H1 (cell line): ENCODE results near the gene PPP1CC. TPM values are rescaled to one million over a fixed set of nuclear protein-coding genes. Genes with fewer than 3 reads are reported as not detected.

ENCODE experiments used
- CTCF ChIA-PET: fragments of 300-600 bp; sonication (Branson Sonifier 250); formaldehyde crosslinking; loops from one replicate; lab custom pipeline; 2021; ENCODE audit not compliant: partially characterized antibody; lab: Charles Lee
- POLR2A ChIA-PET: fragments of 300-600 bp; sonication (Branson Sonifier 250); formaldehyde crosslinking; loops from one replicate; lab custom pipeline; 2021; ENCODE audit warnings: inconsistent platforms; ENCODE audit not compliant: partially characterized antibody; lab: Charles Lee
- DNase-seq, 2 experiments: peaks; one replicate each; pipeline versions ENCODE4 v3.0.0 to v3.0.0-alpha.2; 2010 to 2022; ENCODE audit warnings: low spot score in 2 of 2, low read depth in 1 of 2, mixed read lengths in 1 of 2
- FAIRE-seq: peaks from 2 replicates; lab custom pipeline; 2011; peaks lifted over from hg19 to GRCh38; lab: Jason Lieb, UNC
- H2AFZ ChIP-seq: 2 replicates; pipeline ENCODE4 v1.8.1; 2012; ENCODE audit warnings: low read length, inconsistent platforms
- H2AK5ac ChIP-seq: 2 replicates; pipeline ENCODE4 v1.6.1; 2013; ENCODE audit warnings: low read depth, low read length
- H2BK120ac ChIP-seq: replicated peaks from 2 replicates; pipeline ENCODE3; 2013; ENCODE audit warnings: low read depth, low read length, inconsistent platforms
- H2BK12ac ChIP-seq: 2 replicates; pipeline ENCODE4 v1.6.1; 2013; ENCODE audit warnings: low read depth, low read length
- H2BK15ac ChIP-seq: 2 replicates; pipeline ENCODE4 v1.6.1; 2013; ENCODE audit warnings: low read length
- H2BK20ac ChIP-seq: 2 replicates; pipeline ENCODE4 v1.6.1; 2013; ENCODE audit warnings: low read length
- H2BK5ac ChIP-seq: 2 replicates; pipeline ENCODE4 v1.6.1; 2013; ENCODE audit warnings: low read depth, low read length
- H3K14ac ChIP-seq: 2 replicates; pipeline ENCODE4 v1.6.1; 2013; ENCODE audit warnings: inconsistent platforms; ENCODE audit not compliant: insufficient read length
- H3K18ac ChIP-seq: 2 replicates; pipeline ENCODE4 v1.6.1; 2013; ENCODE audit warnings: low read length; ENCODE audit errors: extremely low read depth
- H3K23ac ChIP-seq: 2 replicates; pipeline ENCODE4 v1.6.1; 2013; ENCODE audit warnings: inconsistent platforms; ENCODE audit not compliant: insufficient read length
- H3K23me2 ChIP-seq: 2 replicates; pipeline ENCODE4 v1.6.1; 2013; ENCODE audit warnings: low read depth, low read length
- H3K27ac ChIP-seq: 2 replicates; pipeline ENCODE4 v1.6.1; 2011; ENCODE audit warnings: low read depth, low read length, inconsistent platforms
- H3K27me3 ChIP-seq, 4 experiments: replicated peaks in 1 of 4; 1 replicate in 1 of 4; 2 replicates in 3 of 4; pipeline versions ENCODE4 v1.6.1 to v1.8.1; 2011 to 2013; ENCODE audit warnings: low read length in 3 of 4, mild to moderate bottlenecking in 3 of 4, inconsistent platforms in 2 of 4, mixed read lengths in 2 of 4, moderate library complexity in 1 of 4; ENCODE audit not compliant: control insufficient read depth in 3 of 4, insufficient read depth in 3 of 4; ENCODE audit errors: extremely low read depth in 1 of 4
- H3K36me3 ChIP-seq, 4 experiments: 2 replicates each; pipeline versions ENCODE4 v1.6.1 to v1.8.1; 2011 to 2013; ENCODE audit warnings: mild to moderate bottlenecking in 4 of 4, low read length in 3 of 4, moderate library complexity in 2 of 4, control low read depth in 1 of 4, inconsistent platforms in 1 of 4; ENCODE audit not compliant: insufficient read depth in 4 of 4, control insufficient read depth in 2 of 4
- H3K4ac ChIP-seq: replicated peaks from 2 replicates; pipeline ENCODE3; 2013; ENCODE audit warnings: low read length, low read depth, mixed read lengths, inconsistent platforms; ENCODE audit not compliant: insufficient read length
- H3K4me1 ChIP-seq, 4 experiments: replicated peaks in 1 of 4; 1 replicate in 1 of 4; 2 replicates in 3 of 4; pipeline versions ENCODE4 v1.6.1 to v1.8.1; 2011 to 2013; ENCODE audit warnings: low read length in 3 of 4, inconsistent platforms in 2 of 4, mixed read lengths in 1 of 4; ENCODE audit not compliant: insufficient read depth in 4 of 4, control insufficient read depth in 3 of 4
- H3K4me2 ChIP-seq, 2 experiments: 2 replicates each; pipeline versions ENCODE4 v1.6.1 to v1.8.1; 2011 to 2013; ENCODE audit warnings: low read depth in 2 of 2, low read length in 2 of 2, control low read depth in 1 of 2, inconsistent platforms in 1 of 2, mild to moderate bottlenecking in 1 of 2; ENCODE audit not compliant: insufficient read depth in 1 of 2
- H3K4me3 ChIP-seq, 4 experiments: fragments of 200-600, 300-600 bp in 1 of 4; sonication (generic), shearing (Covaris generic), sonication (Bioruptor Twin) in 1 of 4; 2 replicates each; pipeline versions ENCODE4 v1.5.1 to v1.8.1; 2011 to 2016; ENCODE audit warnings: low read length in 4 of 4, low read depth in 3 of 4, control low read depth in 2 of 4, inconsistent platforms in 2 of 4, mild to moderate bottlenecking in 2 of 4, mixed read lengths in 1 of 4, moderate library complexity in 1 of 4; ENCODE audit not compliant: insufficient read depth in 2 of 4; ENCODE audit errors: extremely low read depth in 1 of 4
- H3K56ac ChIP-seq: replicated peaks from 2 replicates; pipeline ENCODE3; 2013; ENCODE audit warnings: low read depth, mild to moderate bottlenecking, mixed read lengths, low read length, inconsistent platforms; ENCODE audit not compliant: insufficient read length
- H3K79me1 ChIP-seq: 2 replicates; pipeline ENCODE4 v1.6.1; 2013; ENCODE audit warnings: low read depth, low read length, control low read depth
- H3K79me2 ChIP-seq, 2 experiments: 2 replicates each; pipeline versions ENCODE4 v1.6.1 to v1.8.1; 2012 to 2013; ENCODE audit warnings: low read length in 2 of 2, mild to moderate bottlenecking in 2 of 2, inconsistent platforms in 1 of 2; ENCODE audit not compliant: insufficient read depth in 2 of 2, control insufficient read depth in 1 of 2
- H3K9ac ChIP-seq, 4 experiments: replicated peaks in 1 of 4; 1 replicate in 1 of 4; 2 replicates in 3 of 4; pipeline versions ENCODE4 v1.6.1 to v1.8.1; 2011 to 2013; ENCODE audit warnings: low read depth in 3 of 4, low read length in 3 of 4, control low read depth in 2 of 4, mild to moderate bottlenecking in 2 of 4, moderate library complexity in 2 of 4, inconsistent platforms in 1 of 4; ENCODE audit errors: extremely low read depth in 1 of 4
- H3K9me3 ChIP-seq, 2 experiments: 2 replicates each; pipeline versions ENCODE4 v1.6.1 to v1.8.1; 2012 to 2013; ENCODE audit warnings: mild to moderate bottlenecking in 2 of 2, moderate library complexity in 2 of 2, control low read depth in 1 of 2, inconsistent platforms in 1 of 2, low read depth in 1 of 2, low read length in 1 of 2, mixed read lengths in 1 of 2; ENCODE audit not compliant: insufficient read depth in 2 of 2
- H4K20me1 ChIP-seq, 2 experiments: replicated peaks in 1 of 2; 2 replicates each; pipeline versions ENCODE3 to v1.8.1; 2011 to 2013; ENCODE audit warnings: inconsistent platforms in 2 of 2, low read length in 2 of 2, mild to moderate bottlenecking in 1 of 2; ENCODE audit not compliant: insufficient read depth in 2 of 2, control insufficient read depth in 1 of 2
- H4K5ac ChIP-seq: 2 replicates; pipeline ENCODE4 v1.6.1; 2013; ENCODE audit warnings: low read length, low read depth, mixed read lengths, inconsistent platforms; ENCODE audit not compliant: insufficient read length
- H4K8ac ChIP-seq: 2 replicates; pipeline ENCODE4 v1.8.0; 2013; ENCODE audit warnings: mild to moderate bottlenecking, moderate library complexity, low read length, inconsistent platforms; ENCODE audit not compliant: insufficient read depth; ENCODE audit errors: extremely low read depth
- H4K91ac ChIP-seq: replicated peaks from 2 replicates; pipeline ENCODE3; 2013; ENCODE audit warnings: low read length, mixed read lengths, inconsistent platforms; ENCODE audit not compliant: insufficient read length
- BCL11A ChIP-seq, 2 experiments: IDR thresholded peaks; one replicate each; pipeline ENCODE4 v1.6.1; 2011; ENCODE audit warnings: low read depth in 2 of 2, low read length in 2 of 2, mild to moderate bottlenecking in 2 of 2
- CTBP2 ChIP-seq: IDR thresholded peaks from 2 replicates; pipeline ENCODE4 v1.7.0; 2011; ENCODE audit warnings: borderline replicate concordance, mild to moderate bottlenecking, moderate library complexity, mixed read lengths, low read length; ENCODE audit not compliant: insufficient read depth, insufficient read length
- FOSL1 ChIP-seq: IDR thresholded peaks from 2 replicates; pipeline ENCODE4 v1.6.1; 2011; ENCODE audit warnings: mild to moderate bottlenecking, low read depth, low read length, moderate library complexity; ENCODE audit not compliant: insufficient read depth
- GABPA ChIP-seq: IDR thresholded peaks from 2 replicates; pipeline ENCODE4 v1.6.1; 2011; ENCODE audit warnings: mild to moderate bottlenecking, low read length, moderate library complexity, borderline replicate concordance; ENCODE audit not compliant: insufficient read depth
- KDM4A ChIP-seq: IDR thresholded peaks from one replicate; pipeline ENCODE4 v1.7.1; 2012; ENCODE audit warnings: low read depth, mild to moderate bottlenecking, moderate library complexity, low read length, inconsistent platforms; ENCODE audit not compliant: severe bottlenecking
- PHF8 ChIP-seq: fragments of 200-600 bp; sonication (generic); conservative IDR thresholded peaks from 2 replicates; pipeline ENCODE4 v1.7.1; 2012; ENCODE audit warnings: low read depth, mild to moderate bottlenecking, inconsistent platforms, low read length, moderate library complexity
- POLR2AphosphoS5 ChIP-seq: IDR thresholded peaks from 2 replicates; pipeline ENCODE4 v1.6.1; 2011; ENCODE audit warnings: low read depth, low read length
- RXRA ChIP-seq: IDR thresholded peaks from 2 replicates; pipeline ENCODE4 v1.6.1; 2011; ENCODE audit warnings: low read depth, mild to moderate bottlenecking, low read length, moderate library complexity; ENCODE audit not compliant: insufficient read depth
- SIRT6 ChIP-seq: IDR thresholded peaks from one replicate; pipeline ENCODE4 v1.7.1; 2012; ENCODE audit warnings: low read length, inconsistent platforms
- SP1 ChIP-seq: IDR thresholded peaks from 2 replicates; pipeline ENCODE4 v1.6.1; 2011; ENCODE audit warnings: low read depth, low read length
- TEAD4 ChIP-seq: IDR thresholded peaks from 2 replicates; pipeline ENCODE4 v1.6.1; 2012; ENCODE audit warnings: low read depth, low read length, inconsistent platforms, mixed read lengths
- WGBS, 2 experiments: shearing (Covaris generic) in 1 of 2; methylation state at CpG; one replicate each; pipeline versions ENCODE4 v1.1.6 to v1.1.7; 2013 to 2015; ENCODE audit warnings: low lambda C conversion rate in 2 of 2, mixed read lengths in 2 of 2, inconsistent platforms in 1 of 2, low coverage in 1 of 2, missing lambda C conversion rate in 1 of 2; ENCODE audit not compliant: insufficient replicate concordance in 2 of 2, insufficient coverage in 1 of 2, insufficient read length in 1 of 2; ENCODE audit errors: extremely low coverage in 1 of 2, missing lambda C conversion rate in 1 of 2; 5-methylcytosine and 5-hydroxymethylcytosine counted together
- polyA plus RNA-seq, 7 experiments: library from polyadenylated mRNA; depleted of rRNA in 3 of 7; stranded (reverse) in 5 of 7; unstranded in 2 of 7; fragments of >200 nt in 5 of 7; fragments of 200-250 nt in 2 of 7; gene quantifications; 1 replicate in 5 of 7; 2 replicates in 1 of 7; 4 replicates in 1 of 7; pipeline versions ENCODE4 v1.2.1 to v1.2.3, GENCODE V29; 2011 to 2013; ENCODE audit warnings: missing spikeins in 2 of 7, mixed read lengths in 2 of 7
- total RNA-seq: library from RNA; stranded (reverse); fragmentation: NEBNext Ultra II Directional; extraction: Animal tissue kit (Norgen Biotek cat#: 25700); gene quantifications from 2 replicates; pipeline ENCODE4 v1.2.1, GENCODE V29; 2021

The PPP1CC gene
- total and polyA plus RNA-seq, 2 of the 8 experiments (the other 6 are each of a cell fraction or from before 2014, with no cell fraction given), result 193 to 350 TPM

GRCh38 chr12:110786012-110786411 lies 43.3 kb upstream of the PPP1CC start:
- no peak overlapping the region for H3K4ac ChIP-seq
- no peaks in the 10 kb centered on the region for H3K79me2 ChIP-seq
- H3K56ac ChIP-seq, result no peak overlapping the region
- no peaks in the 10 kb centered on the region for H3K36me3 ChIP-seq
- WGBS, 2 experiments, result 89% methylated on average over 4 of the region's 7 CpGs; no CpG with 5 or more reads in 1 of the 2 experiments
- TF ChIP-seq SIRT6 (no peak), SP1 (no peak), BCL11A (IDR thresholded peaks at IDR 0.05; ENCODE audit: low read depth in 2 of 2, low read length in 2 of 2) (no peak), POLR2AphosphoS5 (no peak), CTBP2 (no peak), TEAD4 (no peak), RXRA (no peak), PHF8 (no peak), GABPA (no peak), FOSL1 (no peak), KDM4A (no peak)
- no peaks in the 10 kb centered on the region for H3K79me1 ChIP-seq
- H2BK12ac ChIP-seq, result no peak overlapping the region
- no peak overlapping the region for H4K91ac ChIP-seq
- H2BK120ac ChIP-seq, result no peak overlapping the region
- FAIRE-seq (no peak), DNase-seq (no peak)
- no peak overlapping the region for H3K4me3 ChIP-seq
- H2AK5ac ChIP-seq, result no peak overlapping the region
- no peak overlapping the region for H2AFZ ChIP-seq
- H2BK15ac ChIP-seq, result no peak overlapping the region
- no peak overlapping the region for H3K9ac ChIP-seq
- no peak overlapping the region for H3K4me2 ChIP-seq
- no peak overlapping the region for H2BK5ac ChIP-seq
- no peak overlapping the region for H3K18ac ChIP-seq
- no peaks in the 10 kb centered on the region for H4K20me1 ChIP-seq
- no peak overlapping the region for H4K5ac ChIP-seq
- ChIA-PET POLR2A (no interaction called here), CTCF (no interaction called here)
- no peak overlapping the region for H4K8ac ChIP-seq
- no peaks in the 10 kb centered on the region for H3K23me2 ChIP-seq
- no peak overlapping the region for H2BK20ac ChIP-seq
- H3K9me3 ChIP-seq, result no peaks in the 10 kb centered on the region
- H3K23ac ChIP-seq, result no peak overlapping the region
- H3K27me3 ChIP-seq, result no peaks in the 10 kb centered on the region
- H3K4me1 ChIP-seq, result peaks cover 0 to 3% (median 1%) of the 10 kb centered on the region in 4 experiments; a peak in 2 of 7 replicates
- no peak overlapping the region for H3K14ac ChIP-seq
- H3K27ac ChIP-seq, result no peak overlapping the region
